ENCODE data around the gene PKIB.

- TF ChIP-seq, protein P1, sequence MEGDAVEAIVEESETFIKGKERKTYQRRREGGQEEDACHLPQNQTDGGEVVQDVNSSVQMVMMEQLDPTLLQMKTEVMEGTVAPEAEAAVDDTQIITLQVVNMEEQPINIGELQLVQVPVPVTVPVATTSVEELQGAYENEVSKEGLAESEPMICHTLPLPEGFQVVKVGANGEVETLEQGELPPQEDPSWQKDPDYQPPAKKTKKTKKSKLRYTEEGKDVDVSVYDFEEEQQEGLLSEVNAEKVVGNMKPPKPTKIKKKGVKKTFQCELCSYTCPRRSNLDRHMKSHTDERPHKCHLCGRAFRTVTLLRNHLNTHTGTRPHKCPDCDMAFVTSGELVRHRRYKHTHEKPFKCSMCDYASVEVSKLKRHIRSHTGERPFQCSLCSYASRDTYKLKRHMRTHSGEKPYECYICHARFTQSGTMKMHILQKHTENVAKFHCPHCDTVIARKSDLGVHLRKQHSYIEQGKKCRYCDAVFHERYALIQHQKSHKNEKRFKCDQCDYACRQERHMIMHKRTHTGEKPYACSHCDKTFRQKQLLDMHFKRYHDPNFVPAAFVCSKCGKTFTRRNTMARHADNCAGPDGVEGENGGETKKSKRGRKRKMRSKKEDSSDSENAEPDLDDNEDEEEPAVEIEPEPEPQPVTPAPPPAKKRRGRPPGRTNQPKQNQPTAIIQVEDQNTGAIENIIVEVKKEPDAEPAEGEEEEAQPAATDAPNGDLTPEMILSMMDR (IDR thresholded peaks at IDR 0.05): no peak
- TF ChIP-seq POLR2A (IDR thresholded peaks at IDR 0.05): no peak
These were observed 150.1 kb downstream of the PKIB start for GRCh38 chr6:122760330-122760729.

All from lower leg skin (tissue), 3 donors.